GM21737 (cell line): Measurements from ENCODE around the gene TBC1D8.
"Not testable (repeated sequence)": the region's sequence is repeated elsewhere in the genome, so short reads cannot be mapped to it uniquely, and the experiment has no call there.

Experiments
- ATAC-seq: cut with Tn5 transposase; IDR thresholded peaks from one replicate; pipeline ENCODE4 v1.9.1; 2021; ENCODE audit warnings: mild to moderate bottlenecking, moderate library complexity; ENCODE audit not compliant: unreplicated experiment

Gene TBC1D8

GRCh38 chr2:101080211-101081068 lies 70.7 kb downstream of the TBC1D8 start:
- no peak for ATAC-seq

DNA sequence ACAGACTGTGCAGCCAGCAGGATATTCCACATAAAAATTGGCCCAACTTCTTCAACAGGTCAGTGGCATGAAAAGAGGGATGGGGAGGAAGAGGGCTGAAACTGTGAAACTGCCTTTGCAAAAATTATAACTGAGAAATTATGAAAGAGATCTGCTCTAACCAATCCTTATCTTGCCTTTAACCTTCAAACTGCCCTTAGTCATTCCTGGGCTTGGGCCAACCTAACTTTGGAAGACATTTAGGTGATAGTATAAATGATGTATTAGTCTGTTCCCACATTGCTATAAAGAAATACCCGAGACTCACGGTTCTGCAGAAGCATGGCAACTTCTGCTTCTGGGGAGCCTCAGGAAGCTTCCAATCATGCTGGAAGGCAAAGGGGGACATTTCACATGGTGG lies 74.6 kb downstream of the TBC1D8 start:
- ATAC-seq: no peak

GRCh38 chr2:101064868-101065549 lies 86.2 kb downstream of the TBC1D8 start:
- ATAC-seq: no peak

- no peak for ATAC-seq
Measured at GRCh38 chr2:101064505-101064867, 86.7 kb downstream of the TBC1D8 start.

DNA sequence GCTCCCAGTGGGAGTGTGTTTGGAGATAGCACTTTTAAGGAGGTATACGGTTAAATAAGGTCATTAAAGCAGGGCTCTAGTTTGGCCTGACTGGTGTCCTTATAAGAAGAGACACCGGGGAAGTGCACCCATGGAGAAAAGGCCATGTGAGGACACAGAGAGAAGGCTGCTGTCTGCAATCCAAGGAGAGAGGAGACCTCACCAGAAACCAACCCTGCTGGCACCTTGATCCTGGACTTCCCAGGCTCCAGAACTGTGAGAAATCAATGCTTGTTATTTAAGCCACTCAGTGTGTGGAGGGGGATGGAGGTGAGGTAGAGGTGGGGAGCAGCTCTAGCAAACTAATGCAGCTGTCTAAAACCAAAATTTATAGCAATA lies 87.1 kb downstream of the TBC1D8 start:
- ATAC-seq: no peak

DNA sequence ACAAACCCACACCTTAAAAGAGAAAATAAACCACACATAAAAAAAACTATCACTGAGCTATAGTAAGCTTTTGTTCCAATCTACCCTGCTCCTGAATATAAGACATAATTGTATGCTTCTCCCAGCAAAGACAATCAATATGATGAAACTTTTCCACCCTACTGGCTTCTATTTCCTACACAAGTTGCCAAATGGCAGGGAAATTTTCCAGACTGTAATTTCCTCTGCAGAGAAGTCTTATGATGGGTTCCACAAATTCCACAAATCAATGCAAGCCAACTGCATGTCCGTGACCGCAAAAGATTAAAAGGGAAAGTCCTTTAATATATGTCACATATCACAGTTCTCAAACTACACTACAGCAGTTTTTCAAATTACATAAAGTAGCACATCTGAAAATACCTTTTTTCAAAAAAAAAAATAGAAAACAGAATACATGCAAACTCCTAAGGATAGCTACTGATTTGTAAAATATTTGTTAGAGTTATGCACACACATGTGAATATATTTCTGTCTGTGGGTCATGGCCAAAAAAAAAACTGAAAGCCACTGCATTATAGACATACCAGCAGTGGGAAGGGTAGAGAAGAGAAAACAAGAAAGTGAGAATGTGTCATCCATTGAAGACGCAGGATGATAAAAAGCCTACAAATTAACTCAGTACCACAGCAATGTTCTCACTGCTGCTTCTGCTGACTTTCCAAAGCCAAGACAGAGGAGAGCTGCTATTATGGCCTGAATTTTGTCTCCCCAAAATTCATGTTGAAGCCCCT lies 87.6 kb downstream of the TBC1D8 start:
- no peak for ATAC-seq

DNA sequence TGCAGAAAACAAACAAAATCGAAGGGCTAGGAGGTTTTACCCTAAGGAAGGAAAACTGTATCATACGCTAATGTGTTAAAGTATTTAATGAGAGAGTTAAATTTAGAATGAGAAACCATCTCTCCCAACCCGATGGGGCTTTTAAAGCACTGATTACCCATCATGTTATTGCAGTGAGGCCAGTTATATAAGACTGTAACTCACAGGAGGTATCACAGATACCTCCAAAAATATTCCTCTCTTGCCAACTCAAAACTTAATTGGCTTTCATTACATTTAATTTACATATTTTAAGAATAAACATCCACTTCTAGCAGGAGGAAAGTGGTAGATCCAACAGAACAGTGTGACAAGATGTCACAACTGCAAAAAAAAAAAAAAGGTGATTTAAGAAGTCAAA lies 92.8 kb downstream of the TBC1D8 start:
- no peak for ATAC-seq

DNA sequence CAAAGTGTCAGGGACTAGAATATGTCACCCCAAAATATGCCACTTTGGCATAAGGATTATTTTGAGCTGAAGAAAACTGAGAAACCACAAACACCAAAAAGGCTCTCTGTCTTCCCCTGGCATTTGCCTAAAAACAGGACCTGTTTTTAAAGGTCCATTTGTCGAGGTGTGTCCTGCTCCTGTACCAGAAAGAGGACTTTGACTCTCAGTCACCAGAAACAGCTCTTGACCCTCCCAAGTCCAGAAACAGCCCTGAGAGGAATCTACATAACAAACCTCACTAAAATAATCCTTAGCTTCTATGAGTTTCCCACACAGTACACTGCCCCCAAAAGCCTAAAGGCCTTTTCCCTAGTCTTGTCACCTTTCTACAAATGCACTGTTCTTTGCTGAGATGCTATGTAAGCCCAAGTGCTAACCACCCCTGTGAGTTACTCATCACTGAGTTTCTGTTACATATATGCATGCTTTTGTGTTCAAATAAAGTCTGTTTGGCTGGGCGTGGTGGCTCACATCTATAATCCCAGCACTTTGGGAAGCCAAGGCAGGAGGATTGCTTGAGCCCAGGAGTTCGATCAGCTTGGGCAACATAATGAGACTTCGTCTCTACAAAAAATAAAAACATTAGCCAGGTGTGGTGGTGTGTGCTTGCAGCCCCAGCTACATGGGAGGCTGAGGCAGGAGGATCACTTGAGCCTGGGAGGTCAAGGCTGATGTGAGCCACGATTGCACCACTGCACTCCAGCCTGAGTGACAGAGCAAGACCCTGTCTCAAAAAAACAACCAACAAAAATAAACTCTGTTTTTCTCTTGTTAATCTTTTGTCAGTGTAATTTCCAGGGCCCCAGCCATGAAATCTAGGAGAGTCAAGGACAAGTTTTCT lies 93.9 kb downstream of the TBC1D8 start:
- no peak for ATAC-seq

GRCh38 chr2:101053117-101053516 lies 98.1 kb downstream of the TBC1D8 start:
- ATAC-seq: no peak

DNA sequence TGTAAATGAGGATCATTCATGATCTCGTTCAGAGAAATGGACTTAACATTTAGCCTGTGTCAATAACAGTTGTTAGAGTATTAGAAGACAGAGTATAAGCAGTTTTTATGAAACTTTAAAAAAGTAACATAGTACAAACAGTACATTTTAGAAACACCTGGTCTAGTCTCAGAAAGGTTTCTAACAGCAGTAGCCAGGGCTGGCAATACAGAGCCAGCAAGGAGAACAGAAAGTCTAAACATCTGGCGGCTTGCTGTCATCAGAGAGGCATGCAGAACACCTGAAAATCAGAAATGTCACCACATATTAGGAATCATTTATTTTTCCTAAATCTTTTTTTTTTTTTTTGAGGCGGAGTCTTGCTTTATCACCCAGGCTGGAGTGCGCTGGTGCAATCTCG lies 99.0 kb downstream of the TBC1D8 start:
- ATAC-seq: no peak

DNA sequence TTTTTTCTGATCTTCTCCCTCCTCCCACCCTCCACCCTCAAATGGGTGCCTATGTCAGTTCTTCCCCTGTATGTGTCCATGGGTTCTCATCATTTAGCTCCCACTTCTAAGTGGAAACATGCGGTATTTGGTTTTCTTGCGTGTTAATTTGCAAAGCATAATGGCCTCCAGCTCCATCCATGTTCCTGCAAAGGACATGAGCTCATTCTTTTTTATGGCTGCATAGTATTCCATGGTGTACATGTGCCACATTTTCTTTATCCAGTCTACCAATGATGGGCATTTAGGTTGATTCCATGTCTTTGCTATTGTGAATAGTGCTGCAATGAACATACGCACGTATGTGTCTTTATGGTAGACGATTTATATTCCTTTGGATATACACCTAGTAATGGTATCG lies 100.3 kb downstream of the TBC1D8 start:
- not testable (repeated sequence) for ATAC-seq

- ATAC-seq: no peak
Measured at GRCh38 chr2:101048756-101049155, 102.4 kb downstream of the TBC1D8 start.

DNA sequence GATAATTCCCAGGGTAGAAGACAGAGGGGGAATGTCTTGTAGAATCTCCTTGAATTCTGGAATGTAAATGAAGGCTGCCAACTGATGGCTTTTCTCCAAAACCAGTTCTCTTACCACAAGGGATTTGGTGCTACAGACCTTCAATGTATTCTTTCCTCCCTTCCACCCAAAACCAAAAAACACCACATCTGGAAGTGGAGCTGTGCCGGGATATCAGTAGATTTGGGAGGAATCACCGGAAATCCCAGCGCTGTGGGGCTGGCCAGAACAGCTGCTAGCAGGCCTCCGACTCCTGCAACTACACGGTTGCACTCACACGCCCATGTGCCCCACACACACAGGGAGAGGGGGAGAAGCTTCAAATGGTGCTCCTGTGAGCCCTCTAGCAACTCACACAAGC lies 103.4 kb downstream of the TBC1D8 start:
- ATAC-seq: no peak

- no peak for ATAC-seq
Measured at GRCh38 chr2:101047075-101047766, 104.0 kb downstream of the TBC1D8 start.

GRCh38 chr2:101045330-101045729 lies 105.9 kb downstream of the TBC1D8 start:
- ATAC-seq: no peak

- ATAC-seq: no peak
Measured at GRCh38 chr2:101041413-101041812, 109.8 kb downstream of the TBC1D8 start.

DNA sequence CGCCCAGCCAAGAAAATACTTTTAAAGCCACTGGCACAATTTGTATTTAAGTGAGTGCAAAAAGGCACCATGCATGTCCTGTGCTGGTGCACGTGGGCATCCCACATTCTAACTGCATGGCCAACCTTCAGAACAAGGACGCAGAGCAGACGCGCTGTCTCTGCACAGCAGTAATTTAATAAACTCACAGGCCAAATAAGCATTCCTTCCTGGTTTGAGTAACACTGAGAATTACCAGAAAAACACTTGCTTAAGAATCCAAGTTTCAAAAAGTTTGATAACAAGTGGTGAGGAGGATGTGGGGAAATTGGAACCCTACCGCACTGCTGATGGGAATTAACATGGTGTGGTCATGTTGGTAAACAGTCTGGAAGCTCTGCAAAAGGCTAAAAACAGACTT lies 110.4 kb downstream of the TBC1D8 start:
- ATAC-seq: no peak

GRCh38 chr2:101040072-101040471 lies 111.1 kb downstream of the TBC1D8 start:
- ATAC-seq: no peak

DNA sequence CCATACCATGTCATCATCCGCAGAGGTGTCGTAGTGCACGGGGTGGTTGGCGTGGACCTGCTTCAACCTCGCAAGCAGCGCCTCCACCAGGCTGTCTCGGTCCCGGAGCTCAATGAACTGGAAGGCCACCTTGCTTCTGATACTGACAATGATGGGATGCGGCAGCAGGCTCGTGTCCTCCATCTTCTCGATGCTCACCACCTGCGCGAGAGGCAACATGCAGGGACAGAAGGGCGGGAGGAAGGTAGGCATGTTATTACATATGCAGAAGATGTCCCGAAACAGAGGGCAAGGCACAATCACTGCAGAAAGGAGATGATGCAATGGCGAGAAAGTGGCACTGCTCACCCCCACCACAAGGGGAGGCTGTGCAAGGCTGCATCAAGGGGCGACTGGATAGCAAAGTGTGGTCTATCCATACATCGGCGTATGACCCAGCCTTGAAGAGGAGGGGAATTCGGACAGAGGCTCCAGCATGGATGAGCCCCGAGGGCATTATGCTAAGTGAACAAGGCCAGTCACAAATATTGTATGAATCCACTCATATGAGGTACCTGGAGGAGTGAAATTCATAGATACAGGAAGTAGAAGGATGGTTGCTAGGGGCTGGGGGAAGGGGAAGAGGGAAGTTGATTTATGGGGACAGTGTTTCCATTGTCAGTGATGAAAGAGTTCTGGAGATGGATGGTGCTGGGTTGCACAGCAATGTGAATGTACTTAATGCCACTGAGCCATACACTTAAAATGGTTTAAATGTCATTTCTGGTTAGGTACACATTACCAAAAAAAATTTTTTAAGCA lies 112.5 kb downstream of the TBC1D8 start:
- no peak for ATAC-seq
